Aorta (tissue), 5 donors: Measurements from ENCODE around the gene PPP2CA. TPM values are rescaled to one million over a fixed set of nuclear protein-coding genes. Genes with fewer than 3 reads are reported as not detected.
"Not testable (repeated sequence)": the region's sequence is repeated elsewhere in the genome, so short reads cannot be mapped to it uniquely, and the experiment has no call there.

Experiments
- ATAC-seq: fragments of 200-7000 bp; cut with Tn5 transposase; one replicate; pipeline ENCODE4 v1.9.1; 2022; ENCODE audit warnings: moderate library complexity; ENCODE audit not compliant: low FRiP score
- DNase-seq, 2 donors: peaks; one replicate each; pipeline ENCODE4 v3.0.0-alpha.2; 2020
- H3K27ac ChIP-seq, 2 donors: one replicate each; pipeline ENCODE4 v1.5.1; 2013; ENCODE audit warnings: low read length in 2 of 2, mild to moderate bottlenecking in 2 of 2, moderate library complexity in 2 of 2, control low read depth in 1 of 2, inconsistent platforms in 1 of 2, low read depth in 1 of 2
- H3K27me3 ChIP-seq, 2 donors: one replicate each; pipeline ENCODE4 v1.6.1; 2013; ENCODE audit warnings: control low read depth in 1 of 2, low read length in 1 of 2, mild to moderate bottlenecking in 1 of 2, moderate library complexity in 1 of 2; ENCODE audit not compliant: insufficient read depth in 2 of 2, control insufficient read depth in 1 of 2
- H3K36me3 ChIP-seq, 2 donors: one replicate each; pipeline ENCODE4 v1.6.1; 2013; ENCODE audit warnings: control low read depth in 1 of 2, low read length in 1 of 2, mild to moderate bottlenecking in 1 of 2; ENCODE audit not compliant: insufficient read depth in 2 of 2, control insufficient read depth in 1 of 2
- H3K4me1 ChIP-seq, 2 donors: one replicate each; pipeline ENCODE4 v1.6.1; 2013; ENCODE audit warnings: low read length in 2 of 2, control low read depth in 1 of 2, mild to moderate bottlenecking in 1 of 2, moderate library complexity in 1 of 2; ENCODE audit not compliant: insufficient read depth in 2 of 2, control insufficient read depth in 1 of 2
- H3K4me3 ChIP-seq, 2 donors: one replicate each; pipeline ENCODE4 v1.5.1; 2013; ENCODE audit warnings: low read length in 2 of 2, control low read depth in 1 of 2, mild to moderate bottlenecking in 1 of 2
- H3K9me3 ChIP-seq: one replicate; pipeline ENCODE4 v1.6.1; 2013; ENCODE audit warnings: mild to moderate bottlenecking, low read length; ENCODE audit not compliant: control insufficient read depth
- WGBS, 2 donors: extraction: QIAGEN DNeasy Blood & Tissue Kit; methylation state at CpG; one replicate each; pipeline ENCODE4 v1.1.7; 2013; 5-methylcytosine and 5-hydroxymethylcytosine counted together
- intact Hi-C, 2 donors: fragments of 100-400 bp; cut with DNase I; formaldehyde crosslinking; loops; one replicate each; pipeline versions ENCODE4 v1.14.2 to v1.15.0; 2022
- polyA plus RNA-seq, 2 donors: library from polyadenylated mRNA; stranded (reverse); fragments of 200-250 nt; gene quantifications; one replicate each; pipeline ENCODE4 v1.2.3, GENCODE V29; 2013
- total RNA-seq, 2 donors: library from RNA; stranded (reverse); fragmentation: NEBNext Ultra II Directional; extraction: Animal tissue kit (Norgen Biotek cat#: 25700); gene quantifications; one replicate each; pipeline ENCODE4 v1.2.1, GENCODE V29; 2021
- donor health status: healthy with polysubstance abuse.
- donor health status: Bipolar disorder and iron deficiency.
- donor health status: DM: no; HTN: no; CAD: no.
- donor health status: DM: no; HTN: no; CAD: no.
- donor health status: DM: yes; HTN: yes; CAD: no.

The PPP2CA gene
- total and polyA plus RNA-seq, 4 donors: 32.5 to 96.6 (median 69.3) TPM

DNA sequence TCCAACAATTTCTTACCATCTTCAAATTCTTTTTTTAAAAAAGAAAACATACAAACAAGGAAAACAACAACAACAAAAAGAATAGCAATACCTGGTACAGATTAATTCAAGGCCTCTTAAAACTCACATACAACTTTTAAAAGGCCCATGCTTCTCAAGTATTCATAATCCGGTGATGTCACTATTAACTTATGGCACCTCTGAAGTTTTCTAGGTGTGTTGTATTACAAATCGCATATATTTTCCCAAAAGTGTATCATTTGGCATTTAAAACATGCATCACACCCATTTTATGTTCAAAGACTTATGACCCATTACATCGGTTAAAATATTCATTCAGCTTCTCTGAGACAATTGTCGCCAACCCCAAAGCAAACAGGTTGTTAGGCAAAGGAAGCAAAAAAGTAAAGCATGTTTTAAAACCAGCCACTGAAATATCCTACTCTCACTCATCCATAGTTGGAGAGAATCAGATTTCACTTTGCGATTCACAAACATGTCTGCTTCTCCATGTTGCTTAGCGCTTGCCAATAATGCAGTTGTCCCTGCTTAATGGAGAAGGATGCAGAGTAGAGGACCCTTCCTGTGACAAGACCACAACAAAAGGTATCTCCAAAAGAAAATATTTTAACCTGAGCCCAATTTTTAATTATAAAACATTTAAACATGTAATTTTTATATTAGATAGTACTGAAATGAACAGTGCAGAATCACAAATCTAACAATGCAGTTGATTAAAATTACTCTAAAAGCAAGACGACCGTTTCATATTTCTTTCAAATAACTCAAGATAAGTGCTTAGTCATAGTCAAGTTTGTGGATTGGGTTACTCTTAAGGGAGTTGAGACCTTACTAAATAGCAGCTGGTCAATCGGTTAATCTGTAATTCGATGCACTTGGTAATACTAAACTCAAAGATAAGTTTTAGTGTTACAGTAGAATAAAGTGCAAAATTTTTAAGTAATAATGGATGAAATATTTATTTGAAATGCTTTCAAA, 50.7 kb downstream of the PPP2CA start:
- H3K4me1 ChIP-seq: no peaks in the 10 kb centered on the region

DNA sequence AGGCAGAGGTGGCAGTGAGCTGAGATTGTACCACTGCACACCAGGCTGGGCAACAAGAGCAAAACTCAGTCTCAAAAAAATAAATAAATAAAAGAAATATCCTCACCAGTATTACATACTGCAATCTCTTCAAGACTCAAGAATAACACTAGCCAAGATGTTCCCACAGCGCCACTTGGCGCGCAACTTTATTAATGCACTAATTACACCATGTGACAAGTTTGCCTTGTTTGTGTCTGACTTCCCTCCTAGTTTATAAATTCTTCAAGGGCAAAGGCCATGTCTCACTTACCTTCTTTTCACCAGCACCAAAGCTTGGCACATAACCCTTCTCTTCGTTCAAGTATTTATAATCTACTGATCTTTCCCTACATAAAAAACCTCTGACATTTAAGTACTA, 53.9 kb downstream of the PPP2CA start:
- intact Hi-C loops: loop anchor here in 1 of 2 donors (10.0 kb wide), 1 partner anchor 203 kb away; the partner anchor contains the start of gene UBE2B
- H3K4me1 ChIP-seq: no peaks in the 10 kb centered on the region
- no peak for DNase-seq

More for the DNA sequence above, 50.7 kb downstream of the PPP2CA start:
- intact Hi-C loops: loop anchor here in 1 of 2 donors (10.0 kb wide), 1 partner anchor 200 kb away; the partner anchor contains the start of gene UBE2B
- WGBS, 2 donors: 19 to 27% methylated on average over 10 of the region's 10 CpGs
- H3K27ac ChIP-seq: peak overlapping the region in 1 of 2 donors; percentile 90
- no peaks in the 10 kb centered on the region for H3K27me3 ChIP-seq
- peak overlapping the region; percentile 39 to 89 for H3K4me3 ChIP-seq
- ATAC-seq (no peak), DNase-seq (no peak)
- H3K9me3 ChIP-seq: no peaks in the 10 kb centered on the region
- no peaks in the 10 kb centered on the region for H3K36me3 ChIP-seq

DNA sequence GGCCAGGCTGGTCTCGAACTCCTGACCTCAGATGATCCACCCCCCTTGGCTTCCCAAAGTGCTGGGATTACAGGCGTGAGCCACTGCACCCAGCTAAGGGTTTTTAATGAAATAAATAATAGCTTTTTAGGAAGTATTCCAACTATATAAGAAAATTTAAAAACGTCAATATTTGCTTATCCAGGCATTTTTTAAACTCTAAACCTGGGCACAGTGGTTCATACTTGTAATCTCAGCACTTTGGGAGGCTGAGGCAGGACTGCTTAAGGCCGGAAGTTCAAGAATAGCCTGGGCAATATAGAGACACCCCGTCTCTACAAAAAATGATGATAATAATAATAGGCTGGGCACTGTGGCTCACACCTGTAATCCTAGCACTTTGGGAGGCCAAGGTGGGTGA, 63.3 kb downstream of the PPP2CA start:
- Histone ChIP-seq H3K27me3 (no peaks in the 10 kb centered on the region), H3K36me3 (peaks cover 0 to 2% of the 10 kb centered on the region in 2 donors), H3K27ac (no peak overlapping the region), H3K4me3 (no peak overlapping the region), H3K4me1 (no peaks in the 10 kb centered on the region), H3K9me3 (no peaks in the 10 kb centered on the region)
- no peak for DNase-seq
- intact Hi-C loops: no loop called here
- no peak for ATAC-seq
- 94 to 96% methylated on average over 5 of the region's 5 CpGs for WGBS, 2 donors

More for the DNA sequence above, 53.9 kb downstream of the PPP2CA start:
- Histone ChIP-seq H3K27ac (no peak overlapping the region), H3K36me3 (peaks cover 0 to 3% of the 10 kb centered on the region in 2 donors), H3K27me3 (no peaks in the 10 kb centered on the region), H3K4me3 (no peak overlapping the region), H3K9me3 (no peaks in the 10 kb centered on the region)
- whole genome bisulfite sequencing, 2 donors: 89 to 94% methylated on average over 4 of the region's 4 CpGs
- no peak for ATAC-seq

DNA sequence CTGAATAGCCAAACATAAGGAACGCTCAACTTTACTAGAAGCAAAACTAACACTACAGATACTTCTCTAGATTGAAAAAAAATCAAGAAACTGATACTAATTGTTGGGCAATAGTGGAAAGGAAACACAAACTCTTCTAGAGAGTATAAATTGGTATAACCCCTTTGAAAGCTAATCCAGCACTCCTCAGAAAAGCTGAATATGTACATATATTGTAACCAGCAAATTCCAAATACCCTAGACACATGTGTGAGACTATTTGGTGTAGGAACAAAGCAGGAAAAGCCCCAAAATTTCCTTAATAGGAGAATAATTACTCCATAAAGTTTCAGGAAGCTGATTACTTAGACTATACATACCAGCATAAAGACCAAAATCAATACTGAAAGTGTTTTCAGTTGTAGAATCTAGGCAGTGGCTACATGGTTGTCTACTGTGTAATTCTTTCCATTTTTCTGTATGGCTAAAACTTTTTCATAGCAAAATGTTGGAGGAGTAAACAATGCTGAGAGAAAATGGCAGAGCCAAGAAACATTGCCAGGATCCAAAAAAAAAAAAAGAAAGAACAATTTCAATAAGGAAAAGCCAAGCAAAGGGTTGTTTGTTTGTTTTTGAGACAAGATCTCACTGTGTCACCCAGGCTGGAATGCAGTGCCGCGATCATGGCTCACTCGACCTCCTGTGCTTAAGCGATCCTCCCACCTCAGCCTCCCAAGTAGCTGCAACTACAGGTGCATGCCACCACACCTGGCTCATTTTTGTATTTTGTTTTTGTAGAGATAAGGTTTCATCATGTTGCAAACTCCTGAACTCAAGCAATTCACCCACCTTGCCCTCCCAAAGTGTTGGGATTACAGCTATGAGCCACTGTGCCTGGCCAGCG, 64.1 kb downstream of the PPP2CA start:
- Histone ChIP-seq H3K36me3 (peaks cover 0 to 2% of the 10 kb centered on the region in 2 donors), H3K9me3 (no peaks in the 10 kb centered on the region), H3K27ac (no peak overlapping the region), H3K4me1 (no peaks in the 10 kb centered on the region), H3K27me3 (no peaks in the 10 kb centered on the region), H3K4me3 (no peak overlapping the region)
- WGBS, 2 donors: 89 to 99% methylated on average over 6 of the region's 6 CpGs
- DNase-seq (no peak), ATAC-seq (no peak)
- intact Hi-C loops: no loop called here

DNA sequence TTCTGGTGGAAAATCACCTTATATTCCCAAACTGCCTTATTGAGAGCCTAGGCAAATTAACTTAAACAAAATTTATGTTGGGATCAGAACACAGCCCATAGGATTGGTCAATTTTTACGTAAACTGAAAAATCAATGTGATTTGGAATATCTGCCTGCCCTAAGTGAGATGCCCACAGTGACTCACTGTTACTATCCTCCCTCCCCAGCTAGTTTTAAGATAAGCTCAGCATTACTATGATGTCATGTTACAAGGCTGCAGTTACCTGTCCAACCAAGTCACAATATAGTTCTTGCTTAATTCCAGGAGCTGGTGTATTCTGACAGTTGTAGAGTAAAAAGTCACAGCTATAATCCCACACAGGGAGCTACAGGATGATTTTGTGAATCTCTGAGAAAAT, 72.2 kb downstream of the PPP2CA start:
- Histone ChIP-seq H3K4me1 (no peaks in the 10 kb centered on the region), H3K27ac (no peak overlapping the region), H3K36me3 (peaks cover 9 to 12% of the 10 kb centered on the region in 2 donors), H3K9me3 (no peaks in the 10 kb centered on the region), H3K27me3 (no peaks in the 10 kb centered on the region), H3K4me3 (no peak overlapping the region)
- WGBS, 2 donors: 93 to 100% methylated on average over 1 of the region's 1 CpG
- ATAC-seq (no peak), DNase-seq (no peak)
- intact Hi-C loops: no loop called here

DNA sequence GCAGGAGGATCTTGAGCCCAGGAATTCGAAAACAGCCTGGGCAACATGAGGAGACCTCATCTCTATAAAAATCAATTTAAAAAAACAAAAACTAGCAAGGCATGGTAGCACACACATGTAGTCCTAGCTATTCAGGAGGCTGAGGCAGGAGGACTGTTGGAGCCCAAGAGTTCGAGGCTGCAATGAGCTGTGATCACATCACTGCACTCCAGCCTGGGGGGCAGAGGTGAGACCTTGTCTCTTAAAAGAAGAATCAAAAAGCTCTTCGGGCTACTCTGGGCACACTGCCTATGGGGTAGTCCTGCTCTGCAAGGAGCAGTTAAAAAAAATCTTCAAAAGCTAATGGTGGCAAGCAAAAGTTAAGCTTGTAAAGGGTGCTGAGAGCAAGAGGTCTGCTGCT, 72.6 kb downstream of the PPP2CA start:
- no peak overlapping the region for H3K4me3 ChIP-seq
- H3K9me3 ChIP-seq: no peaks in the 10 kb centered on the region
- no peaks in the 10 kb centered on the region for H3K27me3 ChIP-seq
- peaks cover 9 to 12% of the 10 kb centered on the region in 2 donors for H3K36me3 ChIP-seq
- 77 to 97% methylated on average over 3 of the region's 3 CpGs for WGBS, 2 donors
- H3K27ac ChIP-seq: no peak overlapping the region
- ATAC-seq: no peak
- no peak for DNase-seq
- intact Hi-C loops: no loop called here
- H3K4me1 ChIP-seq: no peaks in the 10 kb centered on the region

DNA sequence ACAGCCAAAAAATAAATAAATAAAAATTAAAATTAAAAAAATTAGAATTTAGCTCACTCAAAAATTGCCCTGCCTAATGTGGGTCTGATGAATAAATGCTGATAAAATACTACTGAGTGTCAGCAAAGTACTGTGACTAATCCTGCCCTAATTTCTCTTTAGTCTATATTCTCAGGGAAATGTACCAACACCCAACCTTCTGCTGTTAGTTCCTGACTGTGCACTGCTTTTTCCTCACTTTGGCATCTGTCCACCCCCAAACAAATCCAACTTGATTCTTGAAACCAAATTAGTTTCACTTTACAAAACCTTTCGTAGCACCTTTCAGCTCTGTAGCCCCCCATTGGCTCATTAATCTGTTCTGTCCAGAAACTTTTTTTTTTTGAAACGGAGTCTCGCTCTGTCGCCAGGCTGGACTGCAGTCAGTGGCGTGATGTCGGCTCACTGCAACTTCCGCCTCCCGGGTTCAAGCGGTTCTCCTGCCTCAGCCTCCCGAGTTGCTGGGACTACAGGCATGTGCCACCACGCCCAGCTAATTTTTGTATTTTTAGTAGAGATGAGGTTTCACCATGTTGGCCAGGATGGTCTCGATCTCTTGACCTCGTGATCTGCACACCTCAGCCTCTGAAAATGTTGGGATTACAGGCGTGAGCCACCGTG, 73.6 kb downstream of the PPP2CA start:
- H3K9me3 ChIP-seq, DNase-seq, ATAC-seq, H3K4me1 ChIP-seq, H3K4me3 ChIP-seq, H3K27me3 ChIP-seq, H3K27ac ChIP-seq, intact Hi-C loops: not testable (repeated sequence)
- 92 to 93% methylated on average over 15 of the region's 15 CpGs for WGBS, 2 donors
- peaks cover 9 to 12% of the 10 kb centered on the region in 2 donors for H3K36me3 ChIP-seq

DNA sequence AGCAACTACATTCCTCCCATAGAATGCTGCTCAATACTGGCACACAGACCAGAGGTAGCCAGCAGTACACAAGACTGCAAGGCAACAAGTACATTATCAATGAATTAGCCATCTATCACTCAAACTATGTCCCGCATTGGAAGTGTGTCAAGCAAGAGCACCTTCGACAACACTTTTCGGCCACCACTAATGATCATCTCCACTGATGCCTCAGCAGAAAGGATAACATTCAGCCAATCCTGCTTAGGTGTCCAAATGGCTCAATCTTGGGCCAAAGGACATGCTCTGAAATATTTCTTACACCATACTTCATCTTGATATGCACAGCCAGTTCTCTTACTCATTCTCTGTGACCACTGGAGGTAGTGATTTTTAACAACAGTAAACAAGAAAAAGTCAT, 74.2 kb downstream of the PPP2CA start:
- 93 to 96% methylated on average over 3 of the region's 3 CpGs for WGBS, 2 donors
- no peaks in the 10 kb centered on the region for H3K9me3 ChIP-seq
- ATAC-seq (no peak), DNase-seq (no peak)
- H3K4me1 ChIP-seq: no peaks in the 10 kb centered on the region
- no peak overlapping the region for H3K4me3 ChIP-seq
- H3K27me3 ChIP-seq: no peaks in the 10 kb centered on the region
- intact Hi-C loops: no loop called here
- peaks cover 9 to 12% of the 10 kb centered on the region in 2 donors for H3K36me3 ChIP-seq
- no peak overlapping the region for H3K27ac ChIP-seq
